GM10847 (cell line): ENCODE results near the gene NOC2L.

ENCODE experiments used
- POLR2A ChIP-seq: IDR thresholded peaks from 2 replicates; pipeline ENCODE4 v1.6.1; 2011; ENCODE audit not compliant: insufficient read length; ENCODE audit errors: extremely low read depth

NOC2L gene

GRCh38 chr1:970973-971730 lies 12.1 kb upstream of the NOC2L start:
- TF ChIP-seq POLR2A, result no peak

- no peak for TF ChIP-seq POLR2A
Observed at GRCh38 chr1:970242-970972, 11.4 kb upstream of the NOC2L start.

- TF ChIP-seq POLR2A, result no peak
Observed at GRCh38 chr1:969260-969855, 10.3 kb upstream of the NOC2L start.

- no peak for TF ChIP-seq POLR2A
Observed at GRCh38 chr1:967466-968343, 8.6 kb upstream of the NOC2L start.

GRCh38 chr1:966704-967300 lies 7.7 kb upstream of the NOC2L start:
- no peak for TF ChIP-seq POLR2A

- no peak for TF ChIP-seq POLR2A
Observed at GRCh38 chr1:966135-966703, 7.2 kb upstream of the NOC2L start, which contains the start of gene PLEKHN1. Gene PLEKHN1, plus strand, starts transcription at chr1:966482. Its CDS starts 50 bp downstream, at chr1:966532.

GRCh38 chr1:965526-966134 lies 6.6 kb upstream of the NOC2L start:
- no peak for TF ChIP-seq POLR2A

- TF ChIP-seq POLR2A, result no peak
Observed at GRCh38 chr1:964691-965525, 5.9 kb upstream of the NOC2L start.

GRCh38 chr1:963746-964525 lies 4.9 kb upstream of the NOC2L start:
- TF ChIP-seq POLR2A, result no peak

GRCh38 chr1:963301-963651 lies 4.2 kb upstream of the NOC2L start:
- TF ChIP-seq POLR2A, result no peak

- no peak for TF ChIP-seq POLR2A
Observed at GRCh38 chr1:962381-963300, 3.6 kb upstream of the NOC2L start.
